Uterus (tissue), 2 donors: ENCODE data around the gene MAOA.

ENCODE experiments used
- CTCF ChIP-seq, 4 experiments: fragments of 200-600 bp in 2 of 4; fragments of 450-650 bp in 2 of 4; sonication (generic) in 2 of 4; IDR thresholded peaks; one replicate each; pipeline ENCODE4 v1.5.1; 2016 to 2019; ENCODE audit warnings: antibody characterized with exemption in 4 of 4, mild to moderate bottlenecking in 2 of 4, moderate library complexity in 1 of 4
- POLR2A ChIP-seq, 2 donors: fragments of 450-650 bp; IDR thresholded peaks; one replicate each; pipeline ENCODE4 v1.6.1; 2016; ENCODE audit warnings: antibody characterized with exemption in 2 of 2, mild to moderate bottlenecking in 1 of 2, moderate library complexity in 1 of 2

GRCh38 chrX:43703211-43703791 lies 47.2 kb downstream of the MAOA start:
- TF ChIP-seq CTCF (IDR thresholded peaks at IDR 0.05) (no peak), POLR2A (IDR thresholded peaks at IDR 0.05) (no peak)
